MCF 10A (cell line): Measurements from ENCODE around the gene SPATA6L. TPM values are rescaled to one million over a fixed set of nuclear protein-coding genes. Genes with fewer than 3 reads are reported as not detected.

Source experiments
- BruUV-seq: library from RNA; stranded (reverse); fragments of 400-500 nt; replicated peaks from 2 replicates; lab custom pipeline; 2021; lab: Mats Ljungman, UMichigan
- CTCF ChIA-PET: fragments of 300-600 bp; sonication (Branson Sonifier 250); formaldehyde crosslinking; extraction: SDS; loops from one replicate; lab custom pipeline; 2021; ENCODE audit warnings: antibody characterized with exemption, inconsistent platforms; lab: Yijun Ruan, JAX
- POLR2A ChIA-PET: fragments of 300-600, 350-650 bp; sonication (Branson Sonifier 250); formaldehyde crosslinking; extraction: SDS; loops from one replicate; lab custom pipeline; 2020; ENCODE audit warnings: antibody characterized with exemption, inconsistent platforms; lab: Yijun Ruan, JAX
- DNase-seq: peaks from one replicate; pipeline ENCODE4 v3.0.0-alpha.2; 2018; ENCODE audit not compliant: unreplicated experiment
- H3K27ac Mint-ChIP-seq: one replicate; pipeline ENCODE4 v1.8.0; 2022; ENCODE audit warnings: mild to moderate bottlenecking, low read depth, mixed read lengths; ENCODE audit not compliant: unreplicated experiment
- H3K27me3 Mint-ChIP-seq: one replicate; pipeline ENCODE4 v1.8.0; 2022; ENCODE audit warnings: mixed read lengths; ENCODE audit not compliant: insufficient read depth, unreplicated experiment
- H3K36me3 Mint-ChIP-seq: one replicate; pipeline ENCODE4 v1.8.0; 2022; ENCODE audit warnings: mild to moderate bottlenecking, moderate library complexity, mixed read lengths; ENCODE audit not compliant: insufficient read depth, unreplicated experiment
- H3K4me1 Mint-ChIP-seq: one replicate; pipeline ENCODE4 v1.8.0; 2022; ENCODE audit warnings: mixed read lengths; ENCODE audit not compliant: insufficient read depth, unreplicated experiment
- H3K4me3 Mint-ChIP-seq: one replicate; pipeline ENCODE4 v1.8.0; 2022; ENCODE audit warnings: mild to moderate bottlenecking, moderate library complexity, mixed read lengths; ENCODE audit not compliant: unreplicated experiment
- H3K9me3 Mint-ChIP-seq: one replicate; pipeline ENCODE4 v1.8.0; 2022; ENCODE audit warnings: mixed read lengths; ENCODE audit not compliant: unreplicated experiment
- intact Hi-C: fragments of 100-400 bp; cut with micrococcal nuclease; formaldehyde crosslinking; loops from 2 replicates; pipeline ENCODE4 v1.14.1; 2022
- total RNA-seq: library from RNA; stranded (reverse); gene quantifications from 2 replicates; pipeline ENCODE4 v1.2.3, GENCODE V29; 2022
- TF ChIP-seq, protein P1 (sequence below): fragments of 200-600 bp; IDR thresholded peaks from one replicate; pipeline ENCODE4 v1.8.0; 2022; ENCODE audit warnings: antibody characterized with exemption, mild to moderate bottlenecking; ENCODE audit not compliant: unreplicated experiment

Gene SPATA6L
- total RNA-seq, 1 experiment from 2014 or later = 5.5 TPM

- CTCF ChIA-PET = no interaction called here
- TF ChIP-seq, protein P1, sequence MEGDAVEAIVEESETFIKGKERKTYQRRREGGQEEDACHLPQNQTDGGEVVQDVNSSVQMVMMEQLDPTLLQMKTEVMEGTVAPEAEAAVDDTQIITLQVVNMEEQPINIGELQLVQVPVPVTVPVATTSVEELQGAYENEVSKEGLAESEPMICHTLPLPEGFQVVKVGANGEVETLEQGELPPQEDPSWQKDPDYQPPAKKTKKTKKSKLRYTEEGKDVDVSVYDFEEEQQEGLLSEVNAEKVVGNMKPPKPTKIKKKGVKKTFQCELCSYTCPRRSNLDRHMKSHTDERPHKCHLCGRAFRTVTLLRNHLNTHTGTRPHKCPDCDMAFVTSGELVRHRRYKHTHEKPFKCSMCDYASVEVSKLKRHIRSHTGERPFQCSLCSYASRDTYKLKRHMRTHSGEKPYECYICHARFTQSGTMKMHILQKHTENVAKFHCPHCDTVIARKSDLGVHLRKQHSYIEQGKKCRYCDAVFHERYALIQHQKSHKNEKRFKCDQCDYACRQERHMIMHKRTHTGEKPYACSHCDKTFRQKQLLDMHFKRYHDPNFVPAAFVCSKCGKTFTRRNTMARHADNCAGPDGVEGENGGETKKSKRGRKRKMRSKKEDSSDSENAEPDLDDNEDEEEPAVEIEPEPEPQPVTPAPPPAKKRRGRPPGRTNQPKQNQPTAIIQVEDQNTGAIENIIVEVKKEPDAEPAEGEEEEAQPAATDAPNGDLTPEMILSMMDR = no peak
- Mint-ChIP-seq H3K4me1 (peaks cover 28% of the 10 kb centered on the region), H3K9me3 (no peaks in the 10 kb centered on the region), H3K36me3 (no peaks in the 10 kb centered on the region), H3K27ac (no peak overlapping the region), H3K27me3 (no peaks in the 10 kb centered on the region), H3K4me3 (no peak overlapping the region)
- intact Hi-C loops = loop anchor here (10.0 kb wide), 1 partner anchor 284 kb away; no protein-coding TSS in a partner anchor
- DNase-seq = no peak
- BruUV-seq = no TSS peak
- POLR2A ChIA-PET = interaction anchor here (0.6 kb wide), 1 partner anchor 10 kb away, joined by 4 read pairs; no protein-coding TSS in a partner anchor
These were observed 2.3 kb upstream of the SPATA6L start for GRCh38 chr9:4668604-4669003.

DNA sequence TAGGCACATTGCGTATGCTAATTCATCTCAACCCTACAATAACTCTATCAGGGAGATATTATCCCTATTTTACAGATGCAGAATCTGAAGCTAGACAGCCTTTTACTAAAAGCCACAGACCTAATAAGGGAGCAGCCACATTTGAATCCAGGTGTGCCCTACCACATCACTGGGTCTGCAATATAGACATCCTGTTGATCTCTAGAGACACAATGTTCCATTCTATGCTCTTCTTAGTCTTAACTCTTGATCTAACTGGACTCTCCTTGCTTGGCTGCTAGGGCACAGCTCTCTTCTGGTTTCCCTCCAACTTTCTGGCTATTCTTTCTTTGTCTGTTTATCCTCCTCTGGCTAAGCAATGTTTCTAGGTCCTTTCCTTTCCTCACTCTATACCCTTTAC is 1.4 kb upstream of the SPATA6L start:
- Mint-ChIP-seq H3K4me1 (peaks cover 34% of the 10 kb centered on the region), H3K9me3 (no peaks in the 10 kb centered on the region), H3K4me3 (no peak overlapping the region), H3K36me3 (no peaks in the 10 kb centered on the region), H3K27ac (no peak overlapping the region), H3K27me3 (no peaks in the 10 kb centered on the region)
- DNase-seq = no peak
- intact Hi-C loops = loop anchor here (10.0 kb wide), 1 partner anchor 283 kb away; no protein-coding TSS in a partner anchor
- POLR2A ChIA-PET = interaction anchor here (1.0 kb wide), 1 partner anchor 13 kb away, joined by 3 read pairs; no protein-coding TSS in a partner anchor
- CTCF ChIA-PET = no interaction called here
- no TSS peak for BruUV-seq
- TF ChIP-seq, protein P1 = no peak

DNA sequence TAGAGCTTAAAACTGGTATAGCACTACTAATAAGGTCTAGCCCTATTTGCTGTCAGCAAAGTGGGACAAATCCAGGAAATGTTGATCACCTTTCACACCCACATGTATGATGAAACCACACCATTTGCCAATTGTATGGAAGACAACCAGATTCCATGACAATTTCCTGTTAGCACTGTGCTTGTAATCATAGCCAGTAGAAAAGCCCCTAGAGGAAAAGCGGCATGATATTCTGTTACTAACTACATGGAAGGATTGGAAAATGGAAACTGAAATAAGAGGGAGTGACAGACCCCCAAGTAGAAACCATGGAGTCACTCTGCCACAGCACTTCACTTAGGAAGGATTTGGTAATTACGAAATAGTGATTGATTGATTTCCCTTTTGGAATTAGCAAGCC is 923 bp downstream of the SPATA6L start:
- intact Hi-C loops = loop anchor here (10.0 kb wide), 1 partner anchor 281 kb away; no protein-coding TSS in a partner anchor
- no TSS peak for BruUV-seq
- DNase-seq = peak; percentile 87
- TF ChIP-seq, protein P1 = no peak
- Mint-ChIP-seq H3K36me3 (no peaks in the 10 kb centered on the region), H3K27me3 (no peaks in the 10 kb centered on the region), H3K4me3 (peak overlapping the region; percentile 72), H3K27ac (peak overlapping the region; percentile 70), H3K9me3 (no peaks in the 10 kb centered on the region), H3K4me1 (peaks cover 40% of the 10 kb centered on the region)
- POLR2A ChIA-PET = interaction anchor here (1.0 to 5.9 kb wide), 6 partner anchors 10 to 75 kb away, joined by 4 to 42 read pairs (median 8); partner anchors contain the start of genes AK3 and CDC37L1
- CTCF ChIA-PET = interaction anchor here (0.6 to 2.8 kb wide), 6 partner anchors 9 to 284 kb away, joined by 3 to 15 read pairs (median 4); no protein-coding TSS in a partner anchor

DNA sequence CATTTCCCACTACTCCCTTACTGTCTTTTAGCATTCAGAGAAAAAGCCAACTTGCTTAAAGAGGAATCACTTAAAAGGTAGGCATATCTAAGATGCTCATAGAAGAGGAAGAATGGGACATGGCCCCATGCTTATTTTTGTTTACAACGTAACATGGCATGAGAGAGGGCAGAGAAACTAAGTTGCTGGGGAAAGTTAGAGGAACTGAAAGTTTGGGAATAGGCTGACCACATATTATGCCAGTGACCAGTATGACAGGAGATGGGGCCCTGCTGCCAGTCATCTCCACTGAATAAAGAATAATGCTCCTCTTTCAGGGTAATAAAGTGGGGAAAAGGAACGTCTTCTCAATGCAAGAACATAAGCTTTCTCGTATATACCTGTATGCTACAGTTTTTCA is 2.3 kb downstream of the SPATA6L start:
- Mint-ChIP-seq H3K27ac (peak overlapping the region; percentile 70), H3K4me3 (peak overlapping the region; percentile 72), H3K9me3 (no peaks in the 10 kb centered on the region), H3K36me3 (no peaks in the 10 kb centered on the region), H3K4me1 (peaks cover 40% of the 10 kb centered on the region), H3K27me3 (no peaks in the 10 kb centered on the region)
- ChIA-PET POLR2A (interaction anchor here (0.8 to 5.9 kb wide), 7 partner anchors 11 to 78 kb away, joined by 4 to 42 read pairs (median 13); partner anchors contain the start of genes AK3 and CDC37L1), CTCF (interaction anchor here (0.6 to 2.8 kb wide), 8 partner anchors 11 to 282 kb away, joined by 3 to 15 read pairs (median 6); no protein-coding TSS in a partner anchor)
- TF ChIP-seq, protein P1 = no peak
- no TSS peak for BruUV-seq
- intact Hi-C loops = loop anchor here (2.0 to 10.0 kb wide), 3 partner anchors 15 to 325 kb away; partner anchors contain the start of gene CDC37L1
- no peak for DNase-seq
